ENCODE results near the gene CCNI2. TPM values are rescaled to one million over a fixed set of nuclear protein-coding genes. Genes with fewer than 3 reads are reported as not detected.

CCNI2 gene
- total RNA-seq, 1 experiment from 2014 or later, result 1.4 TPM

DNA sequence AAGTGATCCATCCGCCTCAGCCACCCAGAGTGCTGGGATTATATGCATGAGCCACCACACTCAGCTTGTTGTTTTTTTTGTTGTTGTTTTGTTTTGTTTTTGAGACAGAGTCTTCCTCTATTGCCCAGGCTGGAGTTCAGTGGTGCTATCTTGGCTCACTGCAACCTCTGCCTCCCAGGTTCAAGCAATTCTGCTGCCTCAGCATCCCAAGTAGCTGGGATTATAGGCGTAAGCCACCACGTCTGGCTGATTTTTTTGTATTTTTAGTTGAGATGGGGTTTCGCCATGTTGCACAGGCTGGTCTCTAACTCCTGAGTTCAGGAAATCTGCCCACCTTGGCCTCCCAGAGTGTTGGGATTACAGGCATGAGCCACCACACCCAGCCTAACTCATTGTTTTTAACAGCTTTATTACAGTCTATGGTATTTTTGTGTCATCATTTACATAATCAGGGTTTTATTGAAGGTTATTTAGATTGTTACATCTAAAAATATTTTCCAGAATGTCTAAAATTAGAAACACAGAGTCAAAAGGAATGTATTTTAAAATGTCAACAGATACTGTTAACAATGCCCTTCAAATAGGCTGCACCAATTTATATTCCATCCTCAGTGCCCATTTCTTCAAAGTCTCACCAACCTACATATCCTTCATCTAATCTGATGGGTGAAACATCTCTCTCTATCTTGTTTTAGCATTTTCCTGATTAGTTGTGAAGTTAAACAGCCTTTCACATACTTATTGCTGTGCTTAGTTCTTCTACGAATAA is 28.5 kb upstream of the CCNI2 start:
- intact Hi-C loops (cut with micrococcal nuclease), result loop anchor here (10.0 kb wide), 1 partner anchor 194 kb away; no protein-coding TSS in a partner anchor
- TF ChIP-seq, protein P1, sequence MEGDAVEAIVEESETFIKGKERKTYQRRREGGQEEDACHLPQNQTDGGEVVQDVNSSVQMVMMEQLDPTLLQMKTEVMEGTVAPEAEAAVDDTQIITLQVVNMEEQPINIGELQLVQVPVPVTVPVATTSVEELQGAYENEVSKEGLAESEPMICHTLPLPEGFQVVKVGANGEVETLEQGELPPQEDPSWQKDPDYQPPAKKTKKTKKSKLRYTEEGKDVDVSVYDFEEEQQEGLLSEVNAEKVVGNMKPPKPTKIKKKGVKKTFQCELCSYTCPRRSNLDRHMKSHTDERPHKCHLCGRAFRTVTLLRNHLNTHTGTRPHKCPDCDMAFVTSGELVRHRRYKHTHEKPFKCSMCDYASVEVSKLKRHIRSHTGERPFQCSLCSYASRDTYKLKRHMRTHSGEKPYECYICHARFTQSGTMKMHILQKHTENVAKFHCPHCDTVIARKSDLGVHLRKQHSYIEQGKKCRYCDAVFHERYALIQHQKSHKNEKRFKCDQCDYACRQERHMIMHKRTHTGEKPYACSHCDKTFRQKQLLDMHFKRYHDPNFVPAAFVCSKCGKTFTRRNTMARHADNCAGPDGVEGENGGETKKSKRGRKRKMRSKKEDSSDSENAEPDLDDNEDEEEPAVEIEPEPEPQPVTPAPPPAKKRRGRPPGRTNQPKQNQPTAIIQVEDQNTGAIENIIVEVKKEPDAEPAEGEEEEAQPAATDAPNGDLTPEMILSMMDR (IDR thresholded peaks at IDR 0.05 in 2 of 3, conservative IDR thresholded peaks at IDR 0.05 in 1 of 3; ENCODE audit: borderline replicate concordance in 1 of 3, insufficient read depth in 1 of 3, low read depth in 2 of 3, low read length in 2 of 3), result no peak
- TF ChIP-seq JUND (IDR thresholded peaks at IDR 0.05) (no peak), TCF7L2 (IDR thresholded peaks at IDR 0.05; ENCODE audit: borderline replicate concordance, extremely low read depth, insufficient read depth, insufficient read length) (no peak), FOSL1 (IDR thresholded peaks at IDR 0.05; ENCODE audit: low read depth) (no peak), CEBPB (IDR thresholded peaks at IDR 0.05; ENCODE audit: low read depth) (no peak), SP1 (IDR thresholded peaks at IDR 0.05; ENCODE audit: low read depth) (no peak)
- TF ChIP-seq, protein P2, sequence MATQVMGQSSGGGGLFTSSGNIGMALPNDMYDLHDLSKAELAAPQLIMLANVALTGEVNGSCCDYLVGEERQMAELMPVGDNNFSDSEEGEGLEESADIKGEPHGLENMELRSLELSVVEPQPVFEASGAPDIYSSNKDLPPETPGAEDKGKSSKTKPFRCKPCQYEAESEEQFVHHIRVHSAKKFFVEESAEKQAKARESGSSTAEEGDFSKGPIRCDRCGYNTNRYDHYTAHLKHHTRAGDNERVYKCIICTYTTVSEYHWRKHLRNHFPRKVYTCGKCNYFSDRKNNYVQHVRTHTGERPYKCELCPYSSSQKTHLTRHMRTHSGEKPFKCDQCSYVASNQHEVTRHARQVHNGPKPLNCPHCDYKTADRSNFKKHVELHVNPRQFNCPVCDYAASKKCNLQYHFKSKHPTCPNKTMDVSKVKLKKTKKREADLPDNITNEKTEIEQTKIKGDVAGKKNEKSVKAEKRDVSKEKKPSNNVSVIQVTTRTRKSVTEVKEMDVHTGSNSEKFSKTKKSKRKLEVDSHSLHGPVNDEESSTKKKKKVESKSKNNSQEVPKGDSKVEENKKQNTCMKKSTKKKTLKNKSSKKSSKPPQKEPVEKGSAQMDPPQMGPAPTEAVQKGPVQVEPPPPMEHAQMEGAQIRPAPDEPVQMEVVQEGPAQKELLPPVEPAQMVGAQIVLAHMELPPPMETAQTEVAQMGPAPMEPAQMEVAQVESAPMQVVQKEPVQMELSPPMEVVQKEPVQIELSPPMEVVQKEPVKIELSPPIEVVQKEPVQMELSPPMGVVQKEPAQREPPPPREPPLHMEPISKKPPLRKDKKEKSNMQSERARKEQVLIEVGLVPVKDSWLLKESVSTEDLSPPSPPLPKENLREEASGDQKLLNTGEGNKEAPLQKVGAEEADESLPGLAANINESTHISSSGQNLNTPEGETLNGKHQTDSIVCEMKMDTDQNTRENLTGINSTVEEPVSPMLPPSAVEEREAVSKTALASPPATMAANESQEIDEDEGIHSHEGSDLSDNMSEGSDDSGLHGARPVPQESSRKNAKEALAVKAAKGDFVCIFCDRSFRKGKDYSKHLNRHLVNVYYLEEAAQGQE (IDR thresholded peaks at IDR 0.05; ENCODE audit: low read depth), result no peak
- TF ChIP-seq, protein P3, sequence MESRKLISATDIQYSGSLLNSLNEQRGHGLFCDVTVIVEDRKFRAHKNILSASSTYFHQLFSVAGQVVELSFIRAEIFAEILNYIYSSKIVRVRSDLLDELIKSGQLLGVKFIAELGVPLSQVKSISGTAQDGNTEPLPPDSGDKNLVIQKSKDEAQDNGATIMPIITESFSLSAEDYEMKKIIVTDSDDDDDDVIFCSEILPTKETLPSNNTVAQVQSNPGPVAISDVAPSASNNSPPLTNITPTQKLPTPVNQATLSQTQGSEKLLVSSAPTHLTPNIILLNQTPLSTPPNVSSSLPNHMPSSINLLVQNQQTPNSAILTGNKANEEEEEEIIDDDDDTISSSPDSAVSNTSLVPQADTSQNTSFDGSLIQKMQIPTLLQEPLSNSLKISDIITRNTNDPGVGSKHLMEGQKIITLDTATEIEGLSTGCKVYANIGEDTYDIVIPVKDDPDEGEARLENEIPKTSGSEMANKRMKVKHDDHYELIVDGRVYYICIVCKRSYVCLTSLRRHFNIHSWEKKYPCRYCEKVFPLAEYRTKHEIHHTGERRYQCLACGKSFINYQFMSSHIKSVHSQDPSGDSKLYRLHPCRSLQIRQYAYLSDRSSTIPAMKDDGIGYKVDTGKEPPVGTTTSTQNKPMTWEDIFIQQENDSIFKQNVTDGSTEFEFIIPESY (IDR thresholded peaks at IDR 0.05; ENCODE audit: extremely low read depth, insufficient replicate concordance, low read length), result no peak
- no peaks in the 10 kb centered on the region for H3K36me3 ChIP-seq (ENCODE audit: control insufficient read depth in 1 of 2, insufficient read depth in 2 of 2, low read length in 2 of 2)
- H3K9me2 ChIP-seq (ENCODE audit: insufficient read depth), result no peaks in the 10 kb centered on the region
- BruUV-seq (replicated peaks), result no TSS peak
- H3K9me3 ChIP-seq (ENCODE audit: control insufficient read depth in 1 of 2, insufficient read depth in 1 of 2, low read depth in 1 of 2, low read length in 2 of 2), result no peaks in the 10 kb centered on the region
- no peaks in the 10 kb centered on the region for H3K79me2 ChIP-seq (ENCODE audit: insufficient read depth, low read length)
- H2AFZ ChIP-seq (ENCODE audit: low read depth, low read length, poor library complexity, severe bottlenecking), result no peak overlapping the region
- POLR2A ChIA-PET, result no interaction called here
- RAD21 ChIA-PET (ENCODE audit: low non-redundant PET in 1 of 2, low total read pairs in 2 of 2, uncharacterized antibody in 2 of 2, unreplicated experiment in 2 of 2), result no interaction called here
- H3K27ac ChIP-seq (ENCODE audit: low read depth, low read length), result no peak overlapping the region
- CTCF ChIA-PET, result interaction anchor here (1.5 kb wide), 1 partner anchor 10 kb away, joined by 5 read pairs; no protein-coding TSS in a partner anchor
- H3K4me1 ChIP-seq (ENCODE audit: control insufficient read depth in 1 of 2, insufficient read depth in 2 of 2, low read length in 2 of 2), result no peaks in the 10 kb centered on the region
- H4K20me1 ChIP-seq (ENCODE audit: insufficient read depth), result no peaks in the 10 kb centered on the region
- H3K9ac ChIP-seq (ENCODE audit: low read length), result no peak overlapping the region
- no peak for ATAC-seq
- H3K4me3 ChIP-seq (replicated peaks in 1 of 2; ENCODE audit: low read depth in 1 of 2, low read length in 2 of 2), result no peak overlapping the region
- no peak overlapping the region for H3K4me2 ChIP-seq (ENCODE audit: low read length)
- no peak for DNase-seq (ENCODE audit: low read depth, low spot score)
- no peaks in the 10 kb centered on the region for H3K27me3 ChIP-seq (ENCODE audit: insufficient read depth, low read length)
